Thyroid gland (tissue), 4 donors: Measurements from ENCODE around the gene SNRNP40.

Experiments
- CTCF ChIP-seq, 6 experiments: fragments of 200-600 bp in 3 of 6; fragments of 450-650 bp in 3 of 6; sonication (generic) in 3 of 6; IDR thresholded peaks; one replicate each; pipeline ENCODE4 v1.5.1; 2016 to 2019; ENCODE audit warnings: antibody characterized with exemption in 6 of 6, mild to moderate bottlenecking in 2 of 6, inconsistent platforms in 1 of 6, moderate library complexity in 1 of 6
- POLR2A ChIP-seq, 2 donors: fragments of 450-650 bp; IDR thresholded peaks; one replicate each; pipeline ENCODE4 v1.6.1; 2017; ENCODE audit warnings: antibody characterized with exemption in 2 of 2, mild to moderate bottlenecking in 2 of 2, moderate library complexity in 1 of 2

- TF ChIP-seq CTCF (IDR thresholded peaks at IDR 0.05) = no peak
- no peak for TF ChIP-seq POLR2A (IDR thresholded peaks at IDR 0.05)
Observed at GRCh38 chr1:31300193-31300592, 3.6 kb upstream of the SNRNP40 start.
